ENCODE results near the gene BTNL2.

- no peak for TF ChIP-seq CTCF (IDR thresholded peaks at IDR 0.05; ENCODE audit: insufficient read depth, low read depth, low read length)
- TF ChIP-seq EZH2 (IDR thresholded peaks at IDR 0.05; ENCODE audit: insufficient read depth, low read length), result no peak
Observed at GRCh38 chr6:32367644-32368043, 39.3 kb downstream of the BTNL2 start.
